GM12801 (cell line): ENCODE results near the gene ITPR3.

Experiments
- CTCF ChIP-seq: IDR thresholded peaks from one replicate; pipeline ENCODE4 v1.5.1; 2011; ENCODE audit warnings: control low read depth; ENCODE audit not compliant: insufficient read length; ENCODE audit errors: extremely low read depth

ITPR3 gene

DNA sequence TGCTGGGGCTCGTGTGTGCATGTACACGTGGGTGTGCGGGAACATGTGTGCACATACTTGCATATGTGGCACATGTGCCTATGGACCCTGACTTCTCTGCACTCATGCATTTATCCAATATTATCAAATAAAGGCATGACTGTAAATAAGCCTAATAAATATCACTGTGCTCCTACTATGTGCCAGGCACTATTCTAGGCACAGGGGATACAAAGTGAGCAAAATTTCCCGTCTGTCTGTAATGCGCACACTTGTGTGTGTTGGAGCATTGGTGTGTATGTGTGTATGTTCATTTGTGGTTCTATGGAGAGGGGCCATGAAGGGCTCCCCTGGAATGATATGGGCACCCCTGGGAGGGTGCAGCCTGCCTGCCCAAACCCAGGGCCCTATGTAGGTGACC lies 41.9 kb downstream of the ITPR3 start:
- no peak for TF ChIP-seq CTCF

GRCh38 chr6:33663727-33664449 lies 42.8 kb downstream of the ITPR3 start:
- TF ChIP-seq CTCF, result no peak

DNA sequence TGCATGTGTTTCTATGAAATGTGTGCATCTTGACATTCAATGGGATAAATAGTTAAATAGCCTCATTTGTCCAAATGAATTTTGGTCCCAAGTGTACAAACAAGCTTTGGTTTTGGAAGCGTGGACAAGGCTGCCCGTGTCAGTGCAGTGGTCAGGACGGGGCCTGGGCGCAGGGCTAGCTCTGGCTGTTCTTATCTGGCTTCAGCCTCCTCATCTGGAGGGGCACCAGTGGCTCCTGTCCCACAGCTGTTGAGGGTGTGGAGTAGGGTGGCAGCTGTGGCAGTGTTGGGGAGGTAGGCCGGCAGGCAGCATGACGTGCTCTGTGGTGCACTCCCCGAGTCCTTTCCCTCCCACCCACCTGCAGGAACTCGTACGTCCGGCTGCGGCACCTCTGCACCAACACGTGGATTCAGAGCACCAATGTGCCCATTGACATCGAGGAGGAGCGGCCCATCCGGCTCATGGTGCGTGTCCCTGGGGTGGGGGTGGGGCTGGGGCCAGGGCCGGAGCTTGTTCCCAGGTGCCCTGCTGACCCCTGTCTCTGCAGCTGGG lies 43.5 kb downstream of the ITPR3 start:
- no peak for TF ChIP-seq CTCF

DNA sequence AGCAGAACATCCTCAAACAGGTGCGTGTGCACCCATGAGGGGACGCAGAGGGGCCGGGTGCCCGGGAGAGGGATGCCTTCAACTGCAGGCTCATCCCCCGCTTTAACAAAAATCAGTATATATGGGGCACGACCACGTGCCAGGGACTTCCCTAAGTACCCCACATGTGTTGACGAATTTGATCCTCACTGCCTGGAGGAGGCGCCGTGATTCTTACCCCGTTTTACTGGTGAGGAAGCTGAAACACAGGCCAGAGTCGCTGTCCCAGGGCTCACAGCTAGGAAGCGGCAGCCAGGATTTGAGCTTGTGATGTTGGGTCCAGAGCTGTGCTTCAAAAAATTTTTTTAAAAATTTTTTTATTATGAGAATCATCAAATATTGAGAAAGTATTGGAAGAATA lies 44.8 kb downstream of the ITPR3 start:
- TF ChIP-seq CTCF, result no peak

DNA sequence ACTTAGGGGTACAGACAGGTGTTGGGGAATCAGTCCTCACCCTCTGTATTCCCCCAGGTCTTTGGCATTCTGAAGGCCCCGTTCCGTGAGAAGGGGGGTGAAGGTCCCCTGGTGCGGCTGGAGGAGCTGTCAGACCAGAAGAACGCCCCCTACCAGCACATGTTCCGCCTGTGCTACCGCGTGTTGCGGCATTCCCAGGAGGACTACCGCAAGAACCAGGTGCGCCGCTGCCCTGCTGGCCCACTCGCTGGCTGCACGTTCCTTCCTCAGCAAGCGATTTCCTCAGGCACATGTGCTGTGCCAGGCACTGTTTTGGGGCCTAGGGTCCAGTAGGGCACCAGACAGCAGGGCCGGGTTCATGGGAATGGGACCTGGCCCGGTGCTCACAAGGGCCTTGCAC lies 46.0 kb downstream of the ITPR3 start:
- TF ChIP-seq CTCF, result no peak

DNA sequence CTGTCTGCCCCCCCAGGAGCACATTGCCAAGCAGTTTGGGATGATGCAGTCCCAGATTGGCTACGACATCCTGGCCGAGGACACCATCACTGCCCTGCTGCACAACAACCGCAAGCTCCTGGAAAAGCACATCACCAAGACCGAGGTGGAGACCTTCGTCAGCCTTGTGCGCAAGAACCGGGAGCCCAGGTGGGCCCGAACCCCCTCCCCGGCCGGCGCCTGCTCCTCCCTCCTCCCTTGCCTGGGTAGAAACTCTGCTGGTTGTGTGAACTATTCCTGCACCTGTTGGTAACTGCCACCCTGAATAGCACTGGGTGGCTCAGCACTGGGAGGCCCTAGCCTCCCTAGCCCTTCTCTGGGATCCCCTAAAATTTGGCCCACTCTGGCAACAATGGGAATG lies 46.7 kb downstream of the ITPR3 start:
- TF ChIP-seq CTCF, result no peak

- TF ChIP-seq CTCF, result no peak
These were observed 47.2 kb downstream of the ITPR3 start for GRCh38 chr6:33668328-33668727.
